ENCODE results near the gene ERO1B.
"Not testable (repeated sequence)": the region's sequence is repeated elsewhere in the genome, so short reads cannot be mapped to it uniquely, and the experiment has no call there.

- TF ChIP-seq CTCF, POLR2A (IDR thresholded peaks at IDR 0.05): not testable (repeated sequence)
Observed at GRCh38 chr1:236314050-236314449, 32.3 kb upstream of the ERO1B start.
